Measurements from ENCODE around the gene PTPRD.

DNA sequence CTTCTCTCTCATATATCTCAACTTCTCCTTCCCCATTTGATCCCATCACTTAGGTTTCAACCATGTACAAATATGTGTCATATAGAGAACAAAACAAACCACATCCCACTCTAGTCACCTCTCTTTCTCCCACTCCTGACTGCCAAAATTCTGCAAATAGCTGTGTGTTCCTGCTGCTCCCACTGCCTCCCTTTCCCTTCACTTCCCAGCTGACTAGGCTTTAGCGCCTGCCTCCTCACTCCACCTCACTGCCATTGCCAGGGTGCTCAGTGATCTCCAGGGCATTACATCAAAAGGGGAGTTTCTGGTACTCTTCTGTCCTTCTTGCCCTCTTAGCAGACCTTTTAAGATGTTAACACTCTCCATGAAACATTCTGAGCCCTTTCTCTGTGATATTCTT lies 2137.9 kb downstream of the PTPRD start:
- TF ChIP-seq, protein P1, sequence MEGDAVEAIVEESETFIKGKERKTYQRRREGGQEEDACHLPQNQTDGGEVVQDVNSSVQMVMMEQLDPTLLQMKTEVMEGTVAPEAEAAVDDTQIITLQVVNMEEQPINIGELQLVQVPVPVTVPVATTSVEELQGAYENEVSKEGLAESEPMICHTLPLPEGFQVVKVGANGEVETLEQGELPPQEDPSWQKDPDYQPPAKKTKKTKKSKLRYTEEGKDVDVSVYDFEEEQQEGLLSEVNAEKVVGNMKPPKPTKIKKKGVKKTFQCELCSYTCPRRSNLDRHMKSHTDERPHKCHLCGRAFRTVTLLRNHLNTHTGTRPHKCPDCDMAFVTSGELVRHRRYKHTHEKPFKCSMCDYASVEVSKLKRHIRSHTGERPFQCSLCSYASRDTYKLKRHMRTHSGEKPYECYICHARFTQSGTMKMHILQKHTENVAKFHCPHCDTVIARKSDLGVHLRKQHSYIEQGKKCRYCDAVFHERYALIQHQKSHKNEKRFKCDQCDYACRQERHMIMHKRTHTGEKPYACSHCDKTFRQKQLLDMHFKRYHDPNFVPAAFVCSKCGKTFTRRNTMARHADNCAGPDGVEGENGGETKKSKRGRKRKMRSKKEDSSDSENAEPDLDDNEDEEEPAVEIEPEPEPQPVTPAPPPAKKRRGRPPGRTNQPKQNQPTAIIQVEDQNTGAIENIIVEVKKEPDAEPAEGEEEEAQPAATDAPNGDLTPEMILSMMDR (IDR thresholded peaks at IDR 0.05 in 8 of 11, conservative IDR thresholded peaks at IDR 0.05 in 3 of 11): no peak
- no peak for TF ChIP-seq POLR2A (IDR thresholded peaks at IDR 0.05)
